Colonic mucosa (tissue), 4 donors: Measurements from ENCODE around the gene DNAJC9. TPM values are rescaled to one million over a fixed set of nuclear protein-coding genes. Genes with fewer than 3 reads are reported as not detected.

ENCODE experiments used
- DNase-seq: peaks from one replicate; pipeline ENCODE4 v3.0.0-alpha.2; 2020
- H3K27ac ChIP-seq: fragments of 200-600 bp; one replicate; pipeline ENCODE4 v1.8.0; 2021
- H3K27me3 ChIP-seq: fragments of 200-600 bp; one replicate; pipeline ENCODE4 v1.8.0; 2021
- H3K36me3 ChIP-seq: fragments of 200-600 bp; one replicate; pipeline ENCODE4 v1.8.0; 2021
- H3K4me1 ChIP-seq: fragments of 200-600 bp; one replicate; pipeline ENCODE4 v1.8.0; 2021; ENCODE audit warnings: mild to moderate bottlenecking
- H3K4me3 ChIP-seq: fragments of 200-600 bp; one replicate; pipeline ENCODE4 v1.8.0; 2021
- H3K9ac ChIP-seq, 2 donors: one replicate each; pipeline ENCODE4 v1.7.0; 2013; ENCODE audit warnings: control low read depth in 2 of 2, low read depth in 2 of 2, low read length in 2 of 2
- H3K9me3 ChIP-seq: fragments of 200-600 bp; one replicate; pipeline ENCODE4 v1.8.0; 2021
- CTCF ChIP-seq: fragments of 200-600 bp; IDR thresholded peaks from one replicate; pipeline ENCODE4 v1.8.0; 2022; ENCODE audit warnings: antibody characterized with exemption, mild to moderate bottlenecking
- intact Hi-C: fragments of 100-400 bp; cut with DNase I; formaldehyde crosslinking; loops from one replicate; pipeline ENCODE4 v1.14.1; 2022
- total RNA-seq, 2 donors: library from RNA; stranded (reverse); fragmentation: NEBNext Ultra II Directional in 1 of 2; extraction: Animal tissue kit (Norgen Biotek cat#: 25700) in 1 of 2; gene quantifications; one replicate each; pipeline ENCODE4 v1.2.1, GENCODE V29; 2021
- donor health status: healthy.
- donor health status: DM: no; HTN: no; CAD: no.
- donor health status: DM: no; HTN: no; CAD: no.

The DNAJC9 gene
- total RNA-seq, 2 donors from 2014 or later = 14.4 to 34.8 TPM

DNA sequence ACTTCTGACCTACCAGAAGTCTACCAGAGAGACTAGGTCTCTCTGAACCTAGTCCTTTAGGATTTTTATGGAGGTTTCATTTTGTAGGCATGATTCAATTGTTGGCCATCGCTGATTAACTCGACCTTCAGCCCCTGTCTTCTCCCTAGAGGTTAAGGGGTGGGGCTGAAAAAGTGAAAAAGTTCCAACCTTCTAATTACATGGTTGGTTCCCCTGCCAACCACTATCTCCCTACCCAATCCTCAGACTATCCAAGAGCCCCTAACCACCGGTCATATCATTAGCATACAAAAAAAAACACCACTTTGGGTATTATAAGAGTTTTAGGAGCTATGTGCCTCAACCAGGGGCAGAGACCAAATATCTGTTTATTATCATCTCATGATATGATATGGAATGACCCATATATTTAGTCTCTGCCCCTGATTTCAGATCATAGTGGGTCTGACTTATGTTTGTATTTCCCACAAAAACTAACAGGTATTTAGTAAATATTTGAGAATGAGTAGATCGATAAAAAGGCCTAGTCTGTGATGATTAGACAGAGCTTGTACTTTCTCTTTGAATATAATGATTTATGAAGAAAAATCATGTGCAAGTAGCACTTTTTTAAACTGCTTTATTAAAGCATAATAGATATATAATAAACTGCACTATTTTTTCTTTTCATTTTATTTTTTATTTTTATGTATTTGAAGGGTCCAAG is 35.8 kb downstream of the DNAJC9 start:
- TF ChIP-seq CTCF = no peak
- no peak overlapping the region for H3K27ac ChIP-seq
- no peaks in the 10 kb centered on the region for H3K36me3 ChIP-seq
- no peak for DNase-seq
- intact Hi-C loops = no loop called here
- no peaks in the 10 kb centered on the region for H3K9me3 ChIP-seq
- no peaks in the 10 kb centered on the region for H3K4me1 ChIP-seq
- H3K27me3 ChIP-seq = no peaks in the 10 kb centered on the region
- H3K4me3 ChIP-seq = no peak overlapping the region
- no peak overlapping the region for H3K9ac ChIP-seq

DNA sequence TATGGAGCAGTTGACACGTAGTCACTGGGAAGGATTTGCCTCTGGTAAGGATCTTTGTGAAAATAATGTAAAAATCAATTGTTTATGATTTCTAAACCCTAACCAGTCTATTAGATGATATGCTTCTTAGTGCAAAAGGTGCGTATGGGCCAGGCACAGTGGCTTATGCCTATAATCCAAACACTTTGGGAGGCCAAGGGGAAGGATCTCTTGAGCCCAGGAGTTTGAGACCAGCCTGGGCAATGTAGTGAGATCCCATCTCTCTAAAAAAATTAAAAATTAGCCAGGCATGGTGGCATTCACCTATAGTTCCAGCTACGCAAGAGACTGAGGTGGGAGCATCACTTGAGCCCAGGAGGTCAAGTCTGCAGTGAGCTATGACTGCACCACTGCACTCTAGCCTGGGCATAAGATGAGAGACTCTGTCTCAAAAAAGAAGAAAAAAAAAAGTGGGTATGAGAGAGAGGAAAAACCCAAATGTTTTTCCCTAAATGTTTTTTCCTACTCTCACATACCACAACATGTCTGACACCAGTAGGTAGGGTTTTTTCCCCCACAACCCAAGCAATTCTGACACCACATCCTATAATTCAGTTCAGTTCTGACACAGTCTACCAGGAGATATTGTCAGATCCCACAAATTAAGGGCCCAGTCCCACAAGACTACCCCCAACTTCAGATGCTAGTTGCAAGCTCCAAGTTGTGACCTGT is 36.5 kb downstream of the DNAJC9 start:
- intact Hi-C loops = no loop called here
- Histone ChIP-seq H3K27me3 (no peaks in the 10 kb centered on the region), H3K27ac (no peak overlapping the region)

DNA sequence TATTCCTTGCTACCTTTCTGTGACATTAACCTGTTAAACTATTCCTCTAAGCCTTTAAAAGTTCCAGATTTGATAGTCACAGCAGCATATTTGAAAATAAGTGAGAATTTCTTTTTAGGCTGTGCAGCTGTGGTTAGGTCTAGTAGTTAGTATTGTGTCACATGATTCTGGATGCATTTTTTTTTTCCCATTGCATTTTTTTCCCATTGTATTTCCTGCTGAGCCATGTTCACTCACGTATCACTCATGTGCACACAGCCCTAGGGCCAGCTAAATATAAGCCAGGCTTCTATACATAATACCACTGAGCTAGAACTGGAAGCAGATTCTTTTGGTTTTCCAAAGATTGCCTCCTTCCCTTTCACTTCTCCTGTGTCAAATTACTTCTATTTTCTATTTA is 37.4 kb downstream of the DNAJC9 start:
- TF ChIP-seq CTCF = no peak
- intact Hi-C loops = no loop called here
- no peaks in the 10 kb centered on the region for H3K9me3 ChIP-seq
- no peak overlapping the region for H3K9ac ChIP-seq
- H3K27ac ChIP-seq = no peak overlapping the region
- no peaks in the 10 kb centered on the region for H3K36me3 ChIP-seq
- no peaks in the 10 kb centered on the region for H3K27me3 ChIP-seq
- no peak for DNase-seq
- no peaks in the 10 kb centered on the region for H3K4me1 ChIP-seq
- H3K4me3 ChIP-seq = no peak overlapping the region

More for the DNA sequence above, 36.5 kb downstream of the DNAJC9 start:
- H3K9me3 ChIP-seq = no peaks in the 10 kb centered on the region
- H3K9ac ChIP-seq = no peak overlapping the region
- no peaks in the 10 kb centered on the region for H3K4me1 ChIP-seq
- no peak for DNase-seq
- no peaks in the 10 kb centered on the region for H3K36me3 ChIP-seq
- H3K4me3 ChIP-seq = no peak overlapping the region
- no peak for TF ChIP-seq CTCF

DNA sequence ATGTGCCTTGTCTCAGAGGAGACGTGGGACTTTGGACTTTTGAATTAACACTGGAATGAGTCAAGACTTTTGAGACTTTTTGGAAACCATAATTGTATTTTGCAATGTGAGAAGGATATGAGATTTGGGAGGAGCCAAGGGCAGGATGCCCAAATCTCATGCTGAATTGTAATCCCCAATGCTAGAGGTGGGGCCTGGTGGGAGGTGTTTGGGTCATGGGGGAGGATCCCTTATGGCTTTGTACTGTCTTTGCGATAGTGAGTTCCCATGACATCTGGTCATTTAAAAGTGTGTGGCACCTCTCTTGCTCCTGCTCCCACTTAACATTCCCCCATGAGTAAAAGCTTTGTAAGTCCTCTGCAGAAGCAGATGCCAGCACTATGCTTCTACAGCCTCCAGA is 39.2 kb downstream of the DNAJC9 start:
- H3K27me3 ChIP-seq = no peaks in the 10 kb centered on the region
- H3K36me3 ChIP-seq = no peaks in the 10 kb centered on the region
- H3K9ac ChIP-seq = no peak overlapping the region
- no peaks in the 10 kb centered on the region for H3K4me1 ChIP-seq
- H3K4me3 ChIP-seq = no peak overlapping the region
- H3K9me3 ChIP-seq = no peaks in the 10 kb centered on the region
- intact Hi-C loops = no loop called here
- no peak overlapping the region for H3K27ac ChIP-seq
- no peak for TF ChIP-seq CTCF
- DNase-seq = no peak

DNA sequence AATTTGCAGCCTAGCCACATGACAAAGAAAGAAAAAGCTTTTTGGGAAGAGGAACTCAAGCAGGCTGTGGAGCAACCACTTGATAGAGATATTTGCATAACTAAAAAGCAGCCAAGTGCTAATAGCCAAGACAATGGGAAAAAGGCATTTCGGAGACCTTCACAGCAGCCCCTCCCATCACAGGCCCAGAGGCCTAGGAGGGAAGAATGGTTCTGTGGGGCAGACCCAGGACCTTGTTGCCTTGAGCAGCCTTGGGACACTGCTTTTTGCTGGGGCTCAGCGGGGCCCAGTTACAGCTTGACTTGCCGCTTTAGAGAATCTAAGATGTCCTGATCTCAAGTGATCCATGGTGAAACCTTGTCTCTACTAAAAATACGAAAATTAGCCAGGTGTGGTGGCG is 40.7 kb downstream of the DNAJC9 start:
- H3K9me3 ChIP-seq = no peaks in the 10 kb centered on the region
- H3K9ac ChIP-seq = no peak overlapping the region
- no peaks in the 10 kb centered on the region for H3K27me3 ChIP-seq
- intact Hi-C loops = no loop called here
- H3K4me3 ChIP-seq = no peak overlapping the region
- no peak for DNase-seq
- no peak for TF ChIP-seq CTCF
- H3K27ac ChIP-seq = no peak overlapping the region
- H3K36me3 ChIP-seq = no peaks in the 10 kb centered on the region
- no peaks in the 10 kb centered on the region for H3K4me1 ChIP-seq
